Measurements from ENCODE around the gene DOK7. TPM values are rescaled to one million over a fixed set of nuclear protein-coding genes. Genes with fewer than 3 reads are reported as not detected.

DOK7 gene
- total and polyA plus RNA-seq, 9 donors = 11.4 to 23.9 (median 17.6) TPM

DNA sequence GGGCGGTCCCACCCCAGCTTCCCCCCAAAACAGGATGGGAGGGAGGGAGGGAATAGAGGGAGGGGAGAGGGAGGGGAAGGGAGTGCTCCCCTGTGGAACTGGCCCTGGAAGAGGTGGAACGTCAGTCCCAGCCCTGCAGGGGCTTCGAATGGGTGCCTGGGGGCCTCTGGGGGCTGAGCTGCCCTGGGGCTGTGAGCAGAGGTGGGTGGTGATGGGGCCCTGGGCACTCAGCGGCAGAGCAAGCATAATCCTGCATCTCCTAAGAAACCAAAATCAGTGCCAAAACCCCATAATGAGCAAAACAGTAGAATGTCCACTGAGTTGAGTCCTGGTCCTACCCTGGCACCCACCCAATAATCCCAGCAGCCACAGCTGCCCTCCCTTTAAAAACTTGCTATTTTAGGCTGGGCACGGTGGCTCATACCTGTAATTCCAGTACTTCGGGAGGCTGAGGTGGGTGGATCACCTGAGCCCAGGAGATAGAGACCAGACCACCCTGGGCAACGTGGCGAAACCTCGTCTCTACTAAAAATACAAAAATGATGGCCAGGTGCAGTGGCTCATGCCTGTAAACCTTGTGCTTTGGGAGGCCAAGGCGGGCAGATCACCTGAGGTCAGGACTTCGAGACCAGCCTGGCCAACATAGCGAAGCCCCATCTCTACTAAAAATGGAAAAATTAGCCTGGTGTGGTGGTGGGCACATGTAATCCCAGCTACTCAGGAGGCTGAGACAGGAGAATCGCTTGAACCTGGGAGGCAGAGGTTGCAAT, 11.1 kb downstream of the DOK7 start:
- H3K27ac ChIP-seq (ENCODE audit: low read length) = no peak overlapping the region

DNA sequence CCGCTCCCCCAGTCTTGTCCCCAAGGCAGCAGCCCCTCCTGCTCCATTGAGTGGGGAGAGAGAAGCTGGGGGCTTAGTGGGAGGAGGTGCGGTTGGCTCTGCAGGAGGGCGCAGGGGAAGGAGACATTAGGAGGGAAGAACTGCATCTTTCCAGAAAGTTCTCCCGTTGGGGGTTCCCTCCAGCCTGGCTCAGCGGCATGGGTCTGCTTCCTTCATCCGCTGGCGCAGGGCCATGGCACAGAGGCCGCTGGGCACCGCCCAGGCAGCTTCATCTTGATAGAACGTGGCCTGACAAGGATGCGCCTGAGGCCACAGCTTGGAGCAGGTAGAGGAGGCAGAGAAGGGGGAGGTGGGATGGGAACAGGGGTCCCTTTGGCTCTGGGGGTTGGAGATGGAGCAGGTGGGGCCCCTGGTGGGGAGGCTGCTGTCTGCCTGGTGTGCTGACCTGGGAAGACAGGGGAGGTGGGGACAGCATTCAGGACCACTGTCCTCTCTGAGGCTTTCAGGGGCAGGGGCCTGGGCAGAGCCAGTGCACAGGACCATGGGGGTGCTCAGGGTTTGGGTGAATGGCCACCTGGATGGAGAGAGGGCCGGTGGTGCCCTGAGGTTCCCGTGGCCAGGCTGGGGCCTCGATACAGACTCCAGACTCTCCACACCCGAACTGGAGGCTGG, 12.1 kb downstream of the DOK7 start:
- Histone ChIP-seq H3K27ac (ENCODE audit: low read length) (no peak overlapping the region), H3K27me3 (ENCODE audit: control insufficient read depth, insufficient read depth, low read length) (no peaks in the 10 kb centered on the region), H3K9me3 (replicated peaks; ENCODE audit: control insufficient read depth, low read depth, low read length) (no peaks in the 10 kb centered on the region), H3K4me1 (ENCODE audit: control insufficient read depth, insufficient read depth, low read length) (peaks cover 28% of the 10 kb centered on the region), H3K4me3 (ENCODE audit: low read length) (no peak overlapping the region), H3K36me3 (ENCODE audit: control insufficient read depth, insufficient read depth, low read length) (peaks cover 3% of the 10 kb centered on the region)
- 83% methylated on average over 13 of the region's 15 CpGs for WGBS (ENCODE audit: insufficient coverage)
- no peak for DNase-seq

More for the DNA sequence above, 11.1 kb downstream of the DOK7 start:
- 80% methylated on average over 9 of the region's 13 CpGs for WGBS (ENCODE audit: insufficient coverage)
- H3K9me3 ChIP-seq (replicated peaks; ENCODE audit: control insufficient read depth, low read depth, low read length) = no peaks in the 10 kb centered on the region
- no peak overlapping the region for H3K4me3 ChIP-seq (ENCODE audit: low read length)
- no peaks in the 10 kb centered on the region for H3K27me3 ChIP-seq (ENCODE audit: control insufficient read depth, insufficient read depth, low read length)
- no peak for DNase-seq
- H3K4me1 ChIP-seq (ENCODE audit: control insufficient read depth, insufficient read depth, low read length) = peaks cover 25% of the 10 kb centered on the region
- H3K36me3 ChIP-seq (ENCODE audit: control insufficient read depth, insufficient read depth, low read length) = peaks cover 3% of the 10 kb centered on the region

DNA sequence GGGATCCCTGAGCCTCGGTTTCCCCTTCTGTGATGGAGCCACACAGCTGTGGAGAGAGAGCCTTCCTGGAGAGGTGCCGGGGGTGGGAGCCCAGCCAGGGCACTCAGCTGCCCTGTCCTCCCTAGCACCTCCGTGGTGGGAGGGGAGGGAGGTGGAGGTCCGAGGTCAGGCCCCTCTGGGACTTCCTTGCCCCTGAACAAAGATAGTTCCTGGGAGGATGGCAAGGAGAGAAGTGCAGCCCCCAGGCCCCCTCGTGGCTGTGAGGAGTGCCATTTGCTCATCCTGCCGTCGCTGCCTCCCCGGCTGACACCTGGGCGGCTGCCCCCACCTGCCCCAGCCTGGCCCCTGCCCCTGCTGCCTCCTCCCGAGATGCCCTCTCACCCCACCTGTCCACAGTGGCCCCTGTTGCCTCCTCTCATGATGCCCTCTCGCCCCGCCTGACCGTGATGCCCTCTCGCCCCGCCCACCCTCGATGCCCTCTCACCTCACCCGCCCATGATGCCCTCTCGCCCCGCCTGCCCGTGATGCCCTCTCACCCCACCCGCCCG, 12.7 kb downstream of the DOK7 start:
- Histone ChIP-seq H3K4me1 (ENCODE audit: control insufficient read depth, insufficient read depth, low read length) (peaks cover 30% of the 10 kb centered on the region), H3K36me3 (ENCODE audit: control insufficient read depth, insufficient read depth, low read length) (peaks cover 3% of the 10 kb centered on the region), H3K27ac (ENCODE audit: low read length) (no peak overlapping the region), H3K27me3 (ENCODE audit: control insufficient read depth, insufficient read depth, low read length) (no peaks in the 10 kb centered on the region), H3K4me3 (ENCODE audit: low read length) (no peak overlapping the region), H3K9me3 (replicated peaks; ENCODE audit: control insufficient read depth, low read depth, low read length) (no peaks in the 10 kb centered on the region)
- DNase-seq = no peak
- WGBS (ENCODE audit: insufficient coverage) = 85% methylated on average over 17 of the region's 22 CpGs

DNA sequence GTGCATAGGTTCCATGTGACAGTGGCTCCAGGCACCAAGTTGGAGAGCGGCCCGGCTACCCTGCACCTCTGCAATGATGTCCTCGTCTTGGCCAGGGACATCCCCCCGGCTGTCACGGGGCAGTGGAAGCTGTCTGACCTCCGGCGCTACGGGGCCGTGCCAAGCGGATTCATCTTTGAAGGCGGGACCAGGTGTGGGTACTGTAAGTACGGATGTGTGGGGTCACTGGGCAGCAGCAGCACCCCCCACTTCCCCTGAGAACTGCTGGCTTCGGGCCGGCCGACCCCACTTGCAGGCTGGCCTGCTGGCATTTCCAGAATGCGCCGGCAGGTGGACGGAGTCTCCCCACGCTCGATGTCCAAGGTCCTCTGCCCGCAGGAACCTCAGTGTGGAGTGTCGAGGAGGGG, 13.2 kb downstream of the DOK7 start:
- DNase-seq = no peak
- H3K4me1 ChIP-seq (ENCODE audit: control insufficient read depth, insufficient read depth, low read length) = peaks cover 36% of the 10 kb centered on the region
- H3K36me3 ChIP-seq (ENCODE audit: control insufficient read depth, insufficient read depth, low read length) = peaks cover 3% of the 10 kb centered on the region
- 80% methylated on average over 17 of the region's 22 CpGs for WGBS (ENCODE audit: insufficient coverage)
- peaks cover 3% of the 10 kb centered on the region for H3K27me3 ChIP-seq (ENCODE audit: control insufficient read depth, insufficient read depth, low read length)
- H3K4me3 ChIP-seq (ENCODE audit: low read length) = no peak overlapping the region
- no peaks in the 10 kb centered on the region for H3K9me3 ChIP-seq (replicated peaks; ENCODE audit: control insufficient read depth, low read depth, low read length)
- H3K27ac ChIP-seq (ENCODE audit: low read length) = no peak overlapping the region

DNA sequence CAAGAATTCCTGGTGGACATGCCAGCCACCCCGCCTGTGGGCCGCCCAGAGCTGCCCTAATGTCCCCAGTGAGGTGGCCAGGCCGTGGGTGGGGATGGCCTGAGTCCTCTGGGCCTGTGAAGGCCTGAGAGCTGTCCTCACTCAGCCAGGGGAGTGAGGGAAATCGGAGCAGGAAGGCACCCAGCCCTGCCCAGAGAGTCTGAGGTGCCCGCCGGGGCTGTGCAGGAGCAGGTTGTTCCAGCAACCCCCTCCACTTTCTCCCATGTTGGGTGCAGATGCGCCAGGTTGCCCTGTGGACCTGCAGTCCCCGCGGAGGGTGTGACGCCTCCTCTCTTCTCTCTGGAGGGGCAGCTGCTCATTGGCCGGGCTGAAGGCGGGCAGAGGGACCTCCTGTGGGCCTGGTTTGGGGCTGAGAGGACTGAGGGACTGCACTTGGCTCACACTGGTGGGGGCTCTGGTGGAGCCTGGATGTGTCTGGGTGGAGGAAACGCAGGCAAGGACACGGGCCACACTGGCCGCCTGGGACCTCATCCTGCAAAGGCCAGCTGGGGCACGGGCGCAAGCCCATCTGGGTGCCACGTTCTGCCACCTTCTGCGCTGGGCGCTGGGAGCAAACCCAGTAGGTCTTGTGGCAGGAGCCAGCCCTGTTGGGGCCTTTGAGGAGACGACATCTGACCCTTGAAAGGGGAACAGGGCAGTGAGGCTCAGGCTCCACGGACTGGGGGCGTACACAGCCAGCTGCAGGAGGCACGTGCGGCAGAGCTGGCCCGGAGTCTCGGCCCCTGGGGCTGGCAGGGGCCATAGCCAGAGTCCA, 14.0 kb downstream of the DOK7 start:
- 73% methylated on average over 21 of the region's 27 CpGs for WGBS (ENCODE audit: insufficient coverage)
- Histone ChIP-seq H3K4me3 (ENCODE audit: low read length) (no peak overlapping the region), H3K9me3 (replicated peaks; ENCODE audit: control insufficient read depth, low read depth, low read length) (no peaks in the 10 kb centered on the region), H3K27me3 (ENCODE audit: control insufficient read depth, insufficient read depth, low read length) (peaks cover 6% of the 10 kb centered on the region), H3K4me1 (ENCODE audit: control insufficient read depth, insufficient read depth, low read length) (peaks cover 44% of the 10 kb centered on the region), H3K36me3 (ENCODE audit: control insufficient read depth, insufficient read depth, low read length) (peaks cover 3% of the 10 kb centered on the region), H3K27ac (ENCODE audit: low read length) (no peak overlapping the region)
- no peak for DNase-seq

DNA sequence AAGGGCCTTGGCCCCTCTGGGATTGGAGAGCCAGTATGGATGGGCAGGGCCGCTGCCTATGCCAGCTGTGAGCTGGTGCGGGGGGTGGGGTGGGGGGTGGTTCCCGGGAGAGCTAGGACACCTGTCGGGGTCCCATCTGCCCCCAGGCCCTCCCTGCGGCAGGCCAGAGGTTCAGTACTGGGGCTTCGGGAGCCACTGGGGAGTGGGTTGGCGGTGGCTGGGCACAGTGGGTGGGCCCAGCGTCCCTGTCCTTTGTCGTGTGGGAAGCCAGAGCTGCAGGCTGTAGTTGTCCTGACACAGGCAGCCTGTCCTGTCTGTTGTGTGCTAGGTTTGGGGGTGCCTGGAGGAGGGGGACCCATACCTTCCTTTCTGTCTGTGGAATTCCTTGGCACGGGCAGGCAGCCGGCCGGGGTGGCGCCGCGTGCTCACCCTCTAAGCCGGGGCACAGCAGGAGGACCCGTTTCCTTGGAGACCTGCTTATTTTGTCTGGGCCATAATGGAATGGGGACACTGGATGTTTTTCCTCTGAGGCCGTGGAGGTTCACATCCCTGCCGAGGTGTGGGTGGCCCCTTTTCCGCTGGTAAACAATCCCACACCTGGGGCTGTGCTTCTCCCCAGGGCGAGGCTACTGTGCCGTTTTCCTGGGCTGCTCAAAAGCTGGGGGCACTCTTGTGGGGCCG, 14.8 kb downstream of the DOK7 start:
- Histone ChIP-seq H3K4me1 (ENCODE audit: control insufficient read depth, insufficient read depth, low read length) (peaks cover 50% of the 10 kb centered on the region), H3K36me3 (ENCODE audit: control insufficient read depth, insufficient read depth, low read length) (peaks cover 3% of the 10 kb centered on the region), H3K9me3 (replicated peaks; ENCODE audit: control insufficient read depth, low read depth, low read length) (no peaks in the 10 kb centered on the region), H3K4me3 (ENCODE audit: low read length) (no peak overlapping the region), H3K27ac (ENCODE audit: low read length) (no peak overlapping the region), H3K27me3 (ENCODE audit: control insufficient read depth, insufficient read depth, low read length) (peaks cover 6% of the 10 kb centered on the region)
- DNase-seq = no peak
- WGBS (ENCODE audit: insufficient coverage) = 57% methylated on average over 13 of the region's 23 CpGs

DNA sequence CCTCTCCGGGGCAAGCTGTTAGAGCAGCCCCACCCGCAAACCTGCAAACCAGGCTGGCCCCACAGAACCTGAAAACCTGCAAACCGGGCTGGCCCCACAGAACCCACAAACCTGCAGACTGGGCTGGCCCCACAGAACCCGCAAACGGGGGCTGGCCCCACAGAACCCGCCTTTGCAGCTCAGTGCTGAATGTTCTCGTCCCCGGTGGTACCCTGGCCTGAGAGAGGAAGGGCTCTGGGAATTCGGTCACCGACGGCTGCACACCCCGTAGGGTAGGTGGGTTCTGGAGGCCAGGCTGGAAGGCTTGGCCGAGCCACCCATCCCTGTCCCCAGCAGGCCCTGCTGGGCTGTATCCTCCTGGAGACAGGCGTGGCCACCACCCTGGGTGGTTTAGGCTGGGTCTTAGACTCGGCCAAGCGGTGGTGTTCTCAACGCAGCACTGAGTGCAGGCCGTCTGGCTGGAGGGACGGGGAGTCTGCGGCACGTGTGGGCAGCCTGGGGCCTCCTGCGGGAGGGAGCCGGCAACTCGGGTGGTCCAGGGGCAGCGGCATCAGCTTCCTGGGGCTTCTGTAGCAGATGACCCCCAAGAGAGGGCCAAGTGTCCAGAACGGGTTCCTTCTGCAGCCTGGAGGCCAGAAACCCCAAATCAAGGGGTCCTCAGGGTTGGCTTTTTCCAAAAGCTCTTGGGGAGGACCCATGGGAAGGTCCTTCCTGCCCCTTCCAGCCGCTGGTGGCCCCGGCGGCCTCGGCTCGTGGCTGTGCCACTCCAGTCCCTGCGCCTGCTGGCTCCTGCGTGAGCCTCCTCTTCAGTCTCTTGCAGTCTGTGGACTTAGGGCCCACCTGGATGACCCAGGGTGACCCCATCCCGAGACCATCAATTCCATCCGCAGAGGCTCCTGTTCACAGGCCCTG, 15.6 kb downstream of the DOK7 start:
- H3K27me3 ChIP-seq (ENCODE audit: control insufficient read depth, insufficient read depth, low read length) = peaks cover 6% of the 10 kb centered on the region
- H3K27ac ChIP-seq (ENCODE audit: low read length) = no peak overlapping the region
- DNase-seq = no peak
- H3K36me3 ChIP-seq (ENCODE audit: control insufficient read depth, insufficient read depth, low read length) = peaks cover 3% of the 10 kb centered on the region
- 69% methylated on average over 32 of the region's 35 CpGs for WGBS (ENCODE audit: insufficient coverage)
- no peaks in the 10 kb centered on the region for H3K9me3 ChIP-seq (replicated peaks; ENCODE audit: control insufficient read depth, low read depth, low read length)
- H3K4me3 ChIP-seq (ENCODE audit: low read length) = no peak overlapping the region
- peaks cover 55% of the 10 kb centered on the region for H3K4me1 ChIP-seq (ENCODE audit: control insufficient read depth, insufficient read depth, low read length)

DNA sequence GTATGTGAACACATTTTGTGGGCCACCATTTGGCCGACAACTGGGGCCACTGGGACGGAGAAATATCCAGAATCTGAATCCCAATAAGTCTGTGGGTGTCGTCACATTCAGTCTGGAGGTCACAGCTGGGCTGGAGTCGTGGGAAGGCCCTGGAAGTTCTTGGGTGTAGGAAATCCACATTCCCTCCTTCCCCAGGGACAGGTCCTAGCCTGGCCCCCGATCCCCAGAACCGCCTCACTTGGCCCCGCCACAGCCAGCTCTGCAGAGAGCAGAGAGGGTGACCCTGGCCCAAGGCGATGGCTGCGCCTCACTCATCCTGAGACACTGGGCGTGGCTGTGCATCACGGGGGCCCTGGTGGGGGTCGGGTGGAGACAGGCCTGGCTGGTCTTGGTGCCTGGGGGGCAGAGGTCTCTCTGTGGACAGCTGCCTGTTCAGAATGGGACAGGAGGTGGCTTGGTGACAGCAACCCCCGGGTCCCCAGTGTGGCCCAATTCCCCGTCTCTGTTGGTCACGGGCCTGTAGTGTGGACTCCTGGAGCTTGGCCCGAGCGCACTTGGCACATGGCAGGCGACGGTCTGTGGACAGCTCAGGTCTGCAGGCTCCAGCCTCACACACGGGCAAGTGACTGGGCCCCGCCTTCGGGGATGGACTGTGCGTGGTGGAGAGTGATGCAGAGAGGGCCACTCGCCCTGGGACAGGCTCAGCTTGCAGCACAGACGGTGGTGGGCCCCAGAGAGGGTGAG, 16.4 kb downstream of the DOK7 start:
- WGBS (ENCODE audit: insufficient coverage) = 73% methylated on average over 21 of the region's 25 CpGs
- Histone ChIP-seq H3K4me1 (ENCODE audit: control insufficient read depth, insufficient read depth, low read length) (peaks cover 63% of the 10 kb centered on the region), H3K27me3 (ENCODE audit: control insufficient read depth, insufficient read depth, low read length) (peaks cover 11% of the 10 kb centered on the region), H3K9me3 (replicated peaks; ENCODE audit: control insufficient read depth, low read depth, low read length) (no peaks in the 10 kb centered on the region), H3K4me3 (ENCODE audit: low read length) (no peak overlapping the region), H3K36me3 (ENCODE audit: control insufficient read depth, insufficient read depth, low read length) (peaks cover 3% of the 10 kb centered on the region), H3K27ac (ENCODE audit: low read length) (no peak overlapping the region)
- DNase-seq = no peak

All from muscle of leg (tissue), 11 donors.